Sigmoid colon (tissue), 4 donors: ENCODE measurements around the gene SCN1B.

Experiments used
- POLR2A ChIP-seq, 2 donors: fragments of 450-650 bp; IDR thresholded peaks; one replicate each; pipeline ENCODE4 v1.6.1; 2016; ENCODE audit warnings: antibody characterized with exemption in 2 of 2, mild to moderate bottlenecking in 2 of 2, moderate library complexity in 2 of 2
- POLR2AphosphoS5 ChIP-seq, 4 donors: sonication (generic); formaldehyde crosslinking; IDR thresholded peaks; one replicate each; pipeline ENCODE4 v1.6.1; 2017; ENCODE audit warnings: antibody characterized with exemption in 4 of 4
- TF ChIP-seq, protein P1 (sequence below), 4 experiments: fragments of 450-650 bp in 3 of 4; fragments of 200-600 bp in 1 of 4; IDR thresholded peaks; one replicate each; pipeline ENCODE4 v1.5.1; 2016 to 2019; ENCODE audit warnings: antibody characterized with exemption in 4 of 4, mild to moderate bottlenecking in 3 of 4, moderate library complexity in 2 of 4

DNA sequence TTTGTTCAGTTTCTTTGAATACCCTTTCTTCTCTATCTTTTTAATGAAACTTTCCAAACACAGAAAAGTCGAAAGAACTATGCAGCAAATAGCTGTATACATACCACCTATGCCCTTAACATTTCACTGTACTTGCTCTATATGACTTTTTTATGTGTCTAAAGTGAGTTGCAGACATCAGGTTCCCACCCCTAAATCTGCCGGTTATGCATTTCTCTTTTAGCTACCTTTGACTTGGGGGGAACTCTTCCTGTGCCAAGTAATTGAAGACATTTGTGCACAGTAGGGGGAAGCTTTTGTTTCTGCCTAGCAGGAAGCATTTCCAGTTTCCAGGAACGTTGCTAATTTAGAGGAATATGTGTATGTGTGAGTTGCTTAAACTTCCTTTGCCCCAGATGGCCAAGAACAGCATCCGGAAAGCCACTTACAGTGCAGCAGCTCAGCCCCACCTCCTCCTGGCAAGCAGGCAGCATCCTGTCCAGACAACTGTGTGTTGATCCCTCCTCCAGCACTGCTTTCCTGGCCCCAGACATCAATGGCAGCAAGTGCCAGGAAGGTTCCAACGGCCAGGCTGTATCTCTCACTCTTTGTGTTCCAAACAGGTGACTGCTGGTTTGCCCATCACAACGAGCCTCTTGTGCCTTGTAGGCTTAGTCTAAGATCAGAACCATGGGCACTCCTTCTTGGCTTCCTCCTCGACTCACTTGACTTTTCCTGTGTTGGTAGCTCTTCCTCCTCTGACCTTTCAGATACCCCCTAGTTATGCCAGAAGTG, 44.8 kb upstream of the SCN1B start:
- TF ChIP-seq, protein P1, sequence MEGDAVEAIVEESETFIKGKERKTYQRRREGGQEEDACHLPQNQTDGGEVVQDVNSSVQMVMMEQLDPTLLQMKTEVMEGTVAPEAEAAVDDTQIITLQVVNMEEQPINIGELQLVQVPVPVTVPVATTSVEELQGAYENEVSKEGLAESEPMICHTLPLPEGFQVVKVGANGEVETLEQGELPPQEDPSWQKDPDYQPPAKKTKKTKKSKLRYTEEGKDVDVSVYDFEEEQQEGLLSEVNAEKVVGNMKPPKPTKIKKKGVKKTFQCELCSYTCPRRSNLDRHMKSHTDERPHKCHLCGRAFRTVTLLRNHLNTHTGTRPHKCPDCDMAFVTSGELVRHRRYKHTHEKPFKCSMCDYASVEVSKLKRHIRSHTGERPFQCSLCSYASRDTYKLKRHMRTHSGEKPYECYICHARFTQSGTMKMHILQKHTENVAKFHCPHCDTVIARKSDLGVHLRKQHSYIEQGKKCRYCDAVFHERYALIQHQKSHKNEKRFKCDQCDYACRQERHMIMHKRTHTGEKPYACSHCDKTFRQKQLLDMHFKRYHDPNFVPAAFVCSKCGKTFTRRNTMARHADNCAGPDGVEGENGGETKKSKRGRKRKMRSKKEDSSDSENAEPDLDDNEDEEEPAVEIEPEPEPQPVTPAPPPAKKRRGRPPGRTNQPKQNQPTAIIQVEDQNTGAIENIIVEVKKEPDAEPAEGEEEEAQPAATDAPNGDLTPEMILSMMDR (IDR thresholded peaks at IDR 0.05), result no peak
- TF ChIP-seq POLR2AphosphoS5 (IDR thresholded peaks at IDR 0.05) (peak in 2 of 4 donors; percentile 28 to 59), POLR2A (IDR thresholded peaks at IDR 0.05) (no peak)
